ENCODE data around the gene ZNF653. TPM values are rescaled to one million over a fixed set of nuclear protein-coding genes. Genes with fewer than 3 reads are reported as not detected.

ZNF653 gene
- total RNA-seq, 2 experiments from 2014 or later = 14.1 to 21.5 TPM

- H3K9me3 ChIP-seq (ENCODE audit: low read length) = no peaks in the 10 kb centered on the region
- BruUV-seq (replicated peaks) = no TSS peak
- ChIA-PET CTCF (ENCODE audit: unreplicated experiment) (no interaction called here), POLR2A (no interaction called here)
- intact Hi-C loops (cut with micrococcal nuclease; ENCODE audit: unreplicated experiment) = no loop called here
- no peaks in the 10 kb centered on the region for H4K20me1 ChIP-seq (ENCODE audit: insufficient read depth, low read length)
- TF ChIP-seq EZH2phosphoT487 (IDR thresholded peaks at IDR 0.05; ENCODE audit: borderline replicate concordance, low read depth, low read length) (no peak), CTCF (conservative IDR thresholded peaks at IDR 0.05; ENCODE audit: low read length) (no peak)
- no peaks in the 10 kb centered on the region for H3K4me1 ChIP-seq (ENCODE audit: insufficient read depth, low read length, poor library complexity, severe bottlenecking)
- peaks cover 37% of the 10 kb centered on the region for H3K36me3 ChIP-seq (ENCODE audit: insufficient read depth, low read length)
- no peak overlapping the region for H3K4me3 ChIP-seq (ENCODE audit: low read depth, low read length, poor library complexity, severe bottlenecking)
- no peak overlapping the region for H3K4me2 ChIP-seq (ENCODE audit: low read length)
- H2AFZ ChIP-seq (ENCODE audit: low read length) = no peak overlapping the region
- no peaks in the 10 kb centered on the region for H3K79me2 ChIP-seq (ENCODE audit: insufficient read depth, low read depth, low read length)
- H3K9me2 ChIP-seq (ENCODE audit: insufficient read depth, low read length) = no peaks in the 10 kb centered on the region
- H3K27ac ChIP-seq (ENCODE audit: low read depth, low read length, poor library complexity, severe bottlenecking) = no peak overlapping the region
- DNase-seq (ENCODE audit: low spot score) = no peak
Measured at GRCh38 chr19:11495481-11495880, 10.2 kb downstream of the ZNF653 start.

GRCh38 chr19:11494634-11495285, 10.9 kb downstream of the ZNF653 start:
- Histone ChIP-seq H4K20me1 (ENCODE audit: insufficient read depth, low read length) (no peaks in the 10 kb centered on the region), H3K4me2 (ENCODE audit: low read length) (no peak overlapping the region), H3K4me3 (ENCODE audit: low read depth, low read length, poor library complexity, severe bottlenecking) (no peak overlapping the region), H3K4me1 (ENCODE audit: insufficient read depth, low read length, poor library complexity, severe bottlenecking) (no peaks in the 10 kb centered on the region), H3K9me3 (ENCODE audit: low read length) (no peaks in the 10 kb centered on the region), H3K79me2 (ENCODE audit: insufficient read depth, low read depth, low read length) (no peaks in the 10 kb centered on the region), H3K36me3 (ENCODE audit: insufficient read depth, low read length) (peaks cover 42% of the 10 kb centered on the region), H3K9me2 (ENCODE audit: insufficient read depth, low read length) (no peaks in the 10 kb centered on the region), H3K27ac (ENCODE audit: low read depth, low read length, poor library complexity, severe bottlenecking) (no peak overlapping the region), H2AFZ (ENCODE audit: low read length) (no peak overlapping the region)
- intact Hi-C loops (cut with micrococcal nuclease; ENCODE audit: unreplicated experiment) = no loop called here
- ChIA-PET CTCF (ENCODE audit: unreplicated experiment) (no interaction called here), POLR2A (no interaction called here)
- no TSS peak for BruUV-seq (replicated peaks)
- DNase-seq (ENCODE audit: low spot score) = no peak
- TF ChIP-seq CTCF (conservative IDR thresholded peaks at IDR 0.05; ENCODE audit: low read length) (no peak), EZH2phosphoT487 (IDR thresholded peaks at IDR 0.05; ENCODE audit: borderline replicate concordance, low read depth, low read length) (no peak)

GRCh38 chr19:11489378-11489777, 16.3 kb downstream of the ZNF653 start:
- no TSS peak for BruUV-seq (replicated peaks)
- Histone ChIP-seq H3K9me2 (ENCODE audit: insufficient read depth, low read length) (no peaks in the 10 kb centered on the region), H3K4me3 (ENCODE audit: low read depth, low read length, poor library complexity, severe bottlenecking) (no peak overlapping the region), H2AFZ (ENCODE audit: low read length) (no peak overlapping the region), H3K36me3 (ENCODE audit: insufficient read depth, low read length) (peaks cover 27% of the 10 kb centered on the region), H3K9me3 (ENCODE audit: low read length) (no peaks in the 10 kb centered on the region), H3K27ac (ENCODE audit: low read depth, low read length, poor library complexity, severe bottlenecking) (no peak overlapping the region), H3K4me1 (ENCODE audit: insufficient read depth, low read length, poor library complexity, severe bottlenecking) (no peaks in the 10 kb centered on the region), H3K4me2 (ENCODE audit: low read length) (no peak overlapping the region), H3K79me2 (ENCODE audit: insufficient read depth, low read depth, low read length) (no peaks in the 10 kb centered on the region), H4K20me1 (ENCODE audit: insufficient read depth, low read length) (no peaks in the 10 kb centered on the region)
- no peak for DNase-seq (ENCODE audit: low spot score)
- TF ChIP-seq CTCF (conservative IDR thresholded peaks at IDR 0.05; ENCODE audit: low read length) (no peak), EZH2phosphoT487 (IDR thresholded peaks at IDR 0.05; ENCODE audit: borderline replicate concordance, low read depth, low read length) (no peak)
- intact Hi-C loops (cut with micrococcal nuclease; ENCODE audit: unreplicated experiment) = no loop called here
- POLR2A ChIA-PET = no interaction called here
- CTCF ChIA-PET (ENCODE audit: unreplicated experiment) = no interaction called here

Data from OCI-LY7 (cell line).